Umbilical cord (tissue), 2 donors: ENCODE data around the gene GRID1. TPM values are rescaled to one million over a fixed set of nuclear protein-coding genes. Genes with fewer than 3 reads are reported as not detected.
"Not testable (repeated sequence)": the region's sequence is repeated elsewhere in the genome, so short reads cannot be mapped to it uniquely, and the experiment has no call there.

Experiments used
- DNase-seq: peaks from one replicate; pipeline ENCODE4 v3.0.0-alpha.2; 2015; ENCODE audit warnings: low spot score
- total RNA-seq: library from RNA; depleted of rRNA; stranded (reverse); fragments of >200 nt; gene quantifications from one replicate; pipeline ENCODE4 v1.2.3, GENCODE V29; 2014; ENCODE audit warnings: low replicate concordance; ENCODE audit not compliant: insufficient read depth

The GRID1 gene
- total RNA-seq, 1 donor from 2014 or later, result 7.2 TPM

- no peak for DNase-seq
Measured at GRCh38 chr10:86041116-86041515, 325.5 kb downstream of the GRID1 start.

- no peak for DNase-seq
Measured at GRCh38 chr10:86038371-86038770, 328.2 kb downstream of the GRID1 start.

GRCh38 chr10:86037096-86037495 is 329.5 kb downstream of the GRID1 start:
- no peak for DNase-seq

- DNase-seq, result no peak
Measured at GRCh38 chr10:86036544-86036831, 330.1 kb downstream of the GRID1 start.

GRCh38 chr10:86035791-86036543 is 330.6 kb downstream of the GRID1 start:
- DNase-seq, result no peak

- no peak for DNase-seq
Measured at GRCh38 chr10:86034710-86035109, 331.9 kb downstream of the GRID1 start.

- DNase-seq, result no peak
Measured at GRCh38 chr10:86033581-86033980, 333.0 kb downstream of the GRID1 start.

- not testable (repeated sequence) for DNase-seq
Measured at GRCh38 chr10:86032087-86032486, 334.5 kb downstream of the GRID1 start.

GRCh38 chr10:86030312-86030711 is 336.3 kb downstream of the GRID1 start:
- no peak for DNase-seq

- no peak for DNase-seq
Measured at GRCh38 chr10:86027346-86027745, 339.2 kb downstream of the GRID1 start.

- DNase-seq, result no peak
Measured at GRCh38 chr10:86025509-86025908, 341.1 kb downstream of the GRID1 start.

GRCh38 chr10:86024281-86025041 is 342.1 kb downstream of the GRID1 start:
- DNase-seq, result peak; percentile 61

GRCh38 chr10:86023931-86024280 is 342.7 kb downstream of the GRID1 start:
- peak; percentile 42 for DNase-seq

GRCh38 chr10:86023336-86023735 is 343.3 kb downstream of the GRID1 start:
- DNase-seq, result no peak

- no peak for DNase-seq
Measured at GRCh38 chr10:86022906-86023305, 343.7 kb downstream of the GRID1 start.

GRCh38 chr10:86020134-86020533 is 346.5 kb downstream of the GRID1 start:
- no peak for DNase-seq

- no peak for DNase-seq
Measured at GRCh38 chr10:86019141-86019540, 347.5 kb downstream of the GRID1 start.

- DNase-seq, result no peak
Measured at GRCh38 chr10:86018735-86019058, 347.9 kb downstream of the GRID1 start.

GRCh38 chr10:86017841-86018734 is 348.5 kb downstream of the GRID1 start:
- DNase-seq, result peak; percentile 49

GRCh38 chr10:86013568-86013967 is 353.0 kb downstream of the GRID1 start:
- no peak for DNase-seq

- no peak for DNase-seq
Measured at GRCh38 chr10:86007171-86007570, 359.4 kb downstream of the GRID1 start.

GRCh38 chr10:86004337-86004736 is 362.3 kb downstream of the GRID1 start:
- DNase-seq, result no peak
